ENCODE measurements around the gene CNTN2. TPM values are rescaled to one million over a fixed set of nuclear protein-coding genes. Genes with fewer than 3 reads are reported as not detected.

CNTN2 gene
- total RNA-seq, 1 experiment from 2014 or later = not detected

DNA sequence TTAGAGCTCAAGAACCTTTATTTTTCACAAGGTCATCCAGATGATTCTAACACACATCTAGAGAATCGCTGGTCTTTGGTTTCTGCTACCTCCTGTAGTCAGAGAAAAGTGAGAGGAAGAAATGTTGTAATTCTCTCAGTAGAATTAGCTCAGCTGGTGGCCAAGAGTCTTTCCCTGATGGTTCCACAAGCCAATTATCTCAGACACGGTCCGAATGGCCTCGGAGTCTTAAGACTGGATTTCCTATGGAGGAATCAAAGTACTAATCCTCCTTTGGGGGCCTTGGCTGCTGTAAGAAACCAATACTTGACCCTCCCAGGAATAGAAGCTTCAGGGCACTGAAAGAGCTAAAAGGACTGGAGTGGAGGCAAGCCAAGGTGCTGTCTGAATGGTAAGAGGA lies 39.4 kb downstream of the CNTN2 start:
- BruUV-seq (replicated peaks) = no TSS peak
- no peak for DNase-seq
- no peaks in the 10 kb centered on the region for H3K4me1 Mint-ChIP-seq (ENCODE audit: low read depth, unreplicated experiment)
- no peak overlapping the region for H3K27ac Mint-ChIP-seq (ENCODE audit: unreplicated experiment)
- peaks cover 12% of the 10 kb centered on the region for H3K36me3 Mint-ChIP-seq (ENCODE audit: insufficient read depth, unreplicated experiment)
- CTCF ChIA-PET = interaction anchor here (2.4 kb wide), 1 partner anchor 21 kb away, joined by 6 read pairs; no protein-coding TSS in a partner anchor
- no peaks in the 10 kb centered on the region for H3K27me3 Mint-ChIP-seq (ENCODE audit: unreplicated experiment)
- no peaks in the 10 kb centered on the region for H3K9me3 Mint-ChIP-seq (ENCODE audit: low read depth, unreplicated experiment)
- intact Hi-C loops (cut with micrococcal nuclease; ENCODE audit: unreplicated experiment) = no loop called here
- no peak overlapping the region for H3K4me3 Mint-ChIP-seq (ENCODE audit: low read depth, unreplicated experiment)
- TF ChIP-seq, protein P1, sequence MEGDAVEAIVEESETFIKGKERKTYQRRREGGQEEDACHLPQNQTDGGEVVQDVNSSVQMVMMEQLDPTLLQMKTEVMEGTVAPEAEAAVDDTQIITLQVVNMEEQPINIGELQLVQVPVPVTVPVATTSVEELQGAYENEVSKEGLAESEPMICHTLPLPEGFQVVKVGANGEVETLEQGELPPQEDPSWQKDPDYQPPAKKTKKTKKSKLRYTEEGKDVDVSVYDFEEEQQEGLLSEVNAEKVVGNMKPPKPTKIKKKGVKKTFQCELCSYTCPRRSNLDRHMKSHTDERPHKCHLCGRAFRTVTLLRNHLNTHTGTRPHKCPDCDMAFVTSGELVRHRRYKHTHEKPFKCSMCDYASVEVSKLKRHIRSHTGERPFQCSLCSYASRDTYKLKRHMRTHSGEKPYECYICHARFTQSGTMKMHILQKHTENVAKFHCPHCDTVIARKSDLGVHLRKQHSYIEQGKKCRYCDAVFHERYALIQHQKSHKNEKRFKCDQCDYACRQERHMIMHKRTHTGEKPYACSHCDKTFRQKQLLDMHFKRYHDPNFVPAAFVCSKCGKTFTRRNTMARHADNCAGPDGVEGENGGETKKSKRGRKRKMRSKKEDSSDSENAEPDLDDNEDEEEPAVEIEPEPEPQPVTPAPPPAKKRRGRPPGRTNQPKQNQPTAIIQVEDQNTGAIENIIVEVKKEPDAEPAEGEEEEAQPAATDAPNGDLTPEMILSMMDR (IDR thresholded peaks at IDR 0.05; ENCODE audit: unreplicated experiment) = no peak

DNA sequence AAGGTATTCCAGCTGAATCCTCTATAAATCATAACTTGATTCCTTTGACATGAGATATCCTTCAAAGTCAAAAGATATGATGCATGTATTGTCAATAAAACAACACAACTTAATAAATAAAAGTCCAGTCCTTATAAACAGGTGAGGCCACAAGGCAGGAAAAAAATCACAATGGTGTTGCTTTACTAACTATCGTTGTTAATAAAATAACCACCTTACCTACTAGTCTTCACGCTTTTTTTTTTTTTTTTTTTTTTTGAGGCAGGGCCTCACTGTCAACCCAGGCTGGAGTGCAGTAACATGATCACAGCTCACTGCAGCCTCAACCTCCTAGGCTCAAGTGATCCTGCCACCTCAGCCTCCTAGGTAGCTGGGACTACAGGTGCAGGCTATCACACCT lies 41.3 kb downstream of the CNTN2 start, which contains the start of gene TMEM81:
TMEM81 (minus strand) TSS at position 101 of the 400 bp plus-strand sequence. CDS start 140 bp downstream, outside the sequence.
- CTCF ChIA-PET = interaction anchor here (0.6 kb wide), 1 partner anchor 338 kb away, joined by 5 read pairs; no protein-coding TSS in a partner anchor
- Mint-ChIP-seq H3K27me3 (ENCODE audit: unreplicated experiment) (no peaks in the 10 kb centered on the region), H3K4me3 (ENCODE audit: low read depth, unreplicated experiment) (no peak within 1 kb of the TSS), H3K36me3 (ENCODE audit: insufficient read depth, unreplicated experiment) (peaks cover 22% of the 10 kb centered on the region), H3K9me3 (ENCODE audit: low read depth, unreplicated experiment) (no peaks in the 10 kb centered on the region), H3K4me1 (ENCODE audit: low read depth, unreplicated experiment) (no peaks in the 10 kb centered on the region), H3K27ac (ENCODE audit: unreplicated experiment) (no peak within 1 kb of the TSS)
- DNase-seq = no peak
- TF ChIP-seq, protein P1 (IDR thresholded peaks at IDR 0.05; ENCODE audit: unreplicated experiment) = no peak
- no TSS peak for BruUV-seq (replicated peaks)
- intact Hi-C loops (cut with micrococcal nuclease; ENCODE audit: unreplicated experiment) = no loop called here

DNA sequence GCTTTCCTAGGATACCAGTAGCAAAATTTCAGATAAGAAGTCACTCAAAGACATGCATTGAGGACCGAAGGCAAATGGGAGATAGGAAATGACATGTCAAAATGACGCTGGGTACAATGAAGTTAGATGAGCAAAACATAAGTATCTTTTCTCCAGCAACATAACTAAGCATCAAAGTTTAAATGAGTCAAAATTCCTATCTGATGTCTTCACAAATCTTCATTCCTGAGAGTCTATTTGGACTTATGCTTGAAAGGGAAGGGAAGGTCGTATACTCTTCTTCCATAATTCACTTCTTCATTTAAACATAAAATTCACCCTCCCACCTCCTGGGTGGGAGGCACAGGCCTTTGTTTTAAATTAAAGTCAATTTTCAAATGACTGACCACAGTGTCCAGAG lies 45.3 kb downstream of the CNTN2 start:
- Mint-ChIP-seq H3K4me1 (ENCODE audit: low read depth, unreplicated experiment) (no peaks in the 10 kb centered on the region), H3K4me3 (ENCODE audit: low read depth, unreplicated experiment) (no peak overlapping the region), H3K27me3 (ENCODE audit: unreplicated experiment) (no peaks in the 10 kb centered on the region), H3K27ac (ENCODE audit: unreplicated experiment) (no peak overlapping the region), H3K9me3 (ENCODE audit: low read depth, unreplicated experiment) (no peaks in the 10 kb centered on the region), H3K36me3 (ENCODE audit: insufficient read depth, unreplicated experiment) (peaks cover 28% of the 10 kb centered on the region)
- TF ChIP-seq, protein P1 (IDR thresholded peaks at IDR 0.05; ENCODE audit: unreplicated experiment) = no peak
- intact Hi-C loops (cut with micrococcal nuclease; ENCODE audit: unreplicated experiment) = no loop called here
- BruUV-seq (replicated peaks) = no TSS peak
- no peak for DNase-seq
- CTCF ChIA-PET = no interaction called here

DNA sequence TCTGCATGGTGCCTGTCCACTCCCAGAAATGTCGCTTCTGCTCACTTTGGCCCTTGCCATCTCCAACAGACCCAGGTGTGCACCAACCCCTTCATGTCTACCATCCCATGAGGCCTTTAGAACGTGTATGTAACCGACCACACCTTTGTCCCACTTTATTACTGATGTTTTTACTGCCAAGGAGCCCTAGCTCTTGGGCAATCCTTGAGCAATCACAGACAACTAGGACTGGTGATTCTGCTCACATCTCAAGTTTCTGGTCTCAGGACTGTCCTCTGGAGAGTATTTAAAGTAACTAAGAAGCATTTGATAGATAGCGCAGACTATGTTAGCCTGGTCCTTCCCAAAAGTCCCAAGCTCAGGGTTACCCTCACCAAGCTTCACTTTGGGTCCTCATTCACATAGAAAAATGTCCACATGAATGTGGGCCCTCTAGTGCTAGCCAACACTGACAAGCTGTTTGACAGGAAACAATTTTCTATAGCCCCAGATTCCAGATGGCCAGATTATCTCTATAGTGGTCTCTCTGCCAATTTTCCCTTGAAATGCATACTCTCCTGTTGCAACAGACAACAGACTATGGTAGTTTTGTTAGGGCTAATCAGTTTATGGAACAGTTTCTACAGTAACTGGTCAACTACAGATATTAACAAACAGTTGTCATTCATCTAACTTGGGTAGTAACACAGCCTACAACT lies 48.2 kb downstream of the CNTN2 start:
- Mint-ChIP-seq H3K36me3 (ENCODE audit: insufficient read depth, unreplicated experiment) (peaks cover 24% of the 10 kb centered on the region), H3K4me1 (ENCODE audit: low read depth, unreplicated experiment) (no peaks in the 10 kb centered on the region), H3K27ac (ENCODE audit: unreplicated experiment) (no peak overlapping the region), H3K27me3 (ENCODE audit: unreplicated experiment) (no peaks in the 10 kb centered on the region), H3K4me3 (ENCODE audit: low read depth, unreplicated experiment) (no peak overlapping the region), H3K9me3 (ENCODE audit: low read depth, unreplicated experiment) (no peaks in the 10 kb centered on the region)
- CTCF ChIA-PET = no interaction called here
- DNase-seq = no peak
- intact Hi-C loops (cut with micrococcal nuclease; ENCODE audit: unreplicated experiment) = no loop called here
- no TSS peak for BruUV-seq (replicated peaks)
- TF ChIP-seq, protein P1 (IDR thresholded peaks at IDR 0.05; ENCODE audit: unreplicated experiment) = no peak
